ENCODE data around the gene GOLGA6A.

Gene GOLGA6A

DNA sequence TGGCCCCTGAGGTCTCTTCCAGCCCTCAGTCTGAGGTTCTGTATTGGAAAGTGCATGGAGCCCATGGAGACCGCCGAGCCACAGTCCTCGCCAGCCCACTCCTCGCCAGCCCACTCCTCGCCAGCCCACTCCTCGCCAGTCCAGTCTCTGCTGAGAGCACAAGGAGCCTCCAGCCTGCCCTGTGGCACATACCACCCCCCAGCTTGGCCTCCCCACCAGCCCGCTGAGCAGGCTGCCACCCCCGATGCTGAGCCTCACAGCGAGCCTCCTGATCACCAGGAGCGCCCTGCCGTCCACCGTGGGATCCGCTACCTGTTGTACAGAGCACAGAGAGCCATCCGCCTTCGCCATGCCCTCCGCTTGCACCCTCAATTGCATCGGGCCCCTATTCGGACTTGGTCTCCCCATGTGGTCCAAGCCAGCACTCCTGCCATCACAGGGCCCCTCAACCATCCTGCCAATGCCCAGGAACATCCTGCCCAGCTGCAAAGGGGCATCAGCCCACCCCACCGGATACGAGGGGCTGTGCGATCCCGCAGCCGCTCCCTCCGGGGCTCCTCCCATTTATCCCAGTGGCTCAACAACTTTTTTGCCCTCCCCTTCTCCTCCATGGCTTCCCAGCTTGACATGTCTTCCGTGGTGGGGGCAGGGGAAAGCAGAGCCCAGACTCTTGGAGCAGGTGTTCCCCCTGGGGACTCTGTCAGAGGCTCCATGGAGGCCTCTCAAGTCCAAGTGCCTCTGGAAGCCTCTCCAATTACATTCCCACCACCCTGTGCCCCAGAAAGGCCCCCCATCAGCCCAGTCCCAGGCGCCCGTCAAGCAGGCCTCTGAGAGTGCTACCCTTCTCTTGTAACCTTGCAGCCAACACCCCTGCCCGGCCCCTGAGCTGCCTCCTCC is 47.0 kb downstream of the GOLGA6A start:
- no peak for DNase-seq

DNA sequence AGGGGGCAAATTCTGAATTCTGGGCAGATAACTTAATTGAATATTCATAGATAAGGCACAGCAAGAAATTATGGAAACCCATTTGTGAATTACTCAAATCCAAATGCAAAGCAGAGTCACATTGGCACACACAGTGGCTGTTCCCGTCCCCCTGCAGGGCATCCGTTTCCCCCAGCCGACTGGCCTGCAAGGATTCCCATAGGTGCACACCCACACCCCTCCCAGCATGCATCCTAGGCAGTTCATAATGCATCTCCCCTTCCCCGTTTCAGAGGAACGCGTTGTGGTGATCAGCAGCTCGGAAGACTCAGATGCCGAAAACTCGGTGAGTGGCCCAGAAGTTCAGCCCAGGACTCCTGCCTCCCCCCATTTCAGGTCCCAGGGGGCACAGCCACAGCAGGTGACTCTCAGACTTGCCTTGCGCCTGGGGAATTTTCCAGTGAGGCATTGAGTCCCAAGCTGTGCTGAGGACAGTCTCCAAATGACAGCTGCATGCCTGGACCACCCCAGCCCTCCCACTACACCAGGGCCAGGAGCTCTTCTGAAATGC is 48.1 kb downstream of the GOLGA6A start:
- DNase-seq, result no peak

DNA sequence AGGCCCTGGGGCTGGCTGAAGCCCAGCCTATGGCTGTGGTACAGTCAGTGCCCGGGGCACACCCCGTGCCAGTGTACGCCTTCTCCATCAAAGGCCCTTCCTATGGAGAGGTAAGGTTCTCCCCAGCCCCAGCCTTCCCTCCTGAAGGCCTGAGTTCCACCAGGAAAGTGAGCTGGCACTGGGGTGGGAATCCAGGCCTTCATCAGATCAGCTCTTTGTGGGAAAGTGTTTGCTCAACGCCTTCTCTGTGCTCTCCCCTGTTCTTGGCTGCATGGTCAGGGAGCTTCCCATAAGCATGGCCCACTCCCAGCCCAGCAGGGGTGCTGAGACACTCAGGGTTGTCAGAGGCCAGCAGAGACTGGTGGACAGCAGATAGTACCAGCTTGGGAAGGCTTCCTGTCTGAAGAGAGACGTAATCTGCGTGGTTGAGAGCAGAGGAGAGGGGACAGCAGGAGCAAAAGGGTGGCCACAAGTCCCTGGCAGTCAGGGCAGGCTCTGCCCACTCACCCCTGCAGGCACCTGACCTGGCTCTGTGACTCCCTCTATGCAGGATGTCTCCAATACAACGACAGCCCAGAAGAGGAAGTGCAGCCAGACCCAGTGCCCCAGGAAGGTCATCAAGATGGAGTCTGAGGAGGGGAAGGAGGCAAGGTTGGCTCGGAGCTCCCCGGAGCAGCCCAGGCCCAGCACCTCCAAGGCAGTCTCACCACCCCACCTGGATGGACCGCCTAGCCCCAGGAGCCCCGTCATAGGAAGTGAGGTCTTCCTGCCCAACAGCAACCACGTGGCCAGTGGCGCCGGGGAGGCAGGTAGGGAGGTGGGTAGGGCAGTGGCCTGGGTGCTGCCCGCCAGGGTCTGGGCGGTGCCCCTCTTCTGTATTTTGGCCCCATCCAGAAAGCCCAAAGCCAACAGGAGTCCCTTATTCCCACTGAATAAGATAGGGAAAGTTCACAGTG is 49.5 kb downstream of the GOLGA6A start:
- no peak for DNase-seq

DNA sequence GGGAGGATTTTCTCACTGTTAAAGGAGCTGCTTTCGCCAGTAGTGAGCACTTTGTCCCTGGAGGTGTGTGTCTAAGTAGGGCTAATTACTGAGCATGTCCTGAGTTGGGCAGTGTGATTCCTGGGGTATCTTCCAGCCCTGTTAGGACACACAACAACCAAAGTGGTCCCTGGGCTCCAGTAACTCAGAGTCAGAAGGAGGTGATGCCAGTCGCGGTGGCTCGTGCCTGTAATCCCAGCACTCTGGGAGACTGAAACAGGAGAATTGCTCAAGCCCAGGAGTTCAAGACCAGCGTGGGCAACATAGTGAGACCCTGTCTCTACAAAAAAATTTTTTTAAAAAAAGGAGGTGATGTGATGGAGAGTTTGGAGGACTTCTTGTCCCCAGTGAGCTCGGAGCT is 50.3 kb downstream of the GOLGA6A start:
- DNase-seq, result no peak

DNA sequence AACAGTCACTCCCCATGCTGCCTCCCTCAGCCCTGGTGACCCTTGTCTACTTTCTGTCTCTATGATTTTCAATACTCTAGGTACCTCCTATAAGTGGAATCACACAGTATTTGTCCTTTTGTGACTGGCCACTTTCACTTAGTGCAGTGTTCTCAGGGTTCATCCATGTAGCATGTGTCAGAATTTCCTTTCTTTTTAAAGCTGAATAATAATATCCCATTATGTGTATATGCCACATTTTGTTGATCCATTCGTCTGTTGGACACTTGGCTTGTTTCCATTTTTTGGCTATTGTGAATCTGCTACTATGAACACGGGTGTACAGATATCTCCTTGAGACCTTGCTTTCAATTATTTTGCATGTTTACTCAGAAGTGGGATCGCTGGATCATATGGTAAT is 53.7 kb downstream of the GOLGA6A start:
- DNase-seq, result no peak

DNA sequence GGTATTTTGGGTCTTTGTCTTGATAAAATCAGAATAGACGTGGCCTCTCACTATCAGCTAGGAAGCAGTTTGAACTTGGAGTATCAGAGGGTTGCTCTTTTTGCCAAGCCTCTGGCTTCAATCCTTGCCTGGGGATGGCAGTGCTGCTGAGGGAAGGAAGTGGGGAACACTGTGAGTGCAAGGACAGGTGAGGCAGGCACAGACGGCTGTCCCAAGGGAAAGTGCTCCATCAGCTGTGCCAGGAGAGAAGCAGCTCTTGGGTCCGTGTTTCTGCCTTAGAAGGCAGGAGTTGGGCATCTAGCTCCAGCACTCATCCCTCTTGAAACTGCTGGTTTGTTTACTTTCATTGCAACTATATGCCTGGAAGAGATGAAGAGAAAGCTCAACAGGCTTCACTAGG is 54.7 kb downstream of the GOLGA6A start:
- DNase-seq, result no peak

DNA sequence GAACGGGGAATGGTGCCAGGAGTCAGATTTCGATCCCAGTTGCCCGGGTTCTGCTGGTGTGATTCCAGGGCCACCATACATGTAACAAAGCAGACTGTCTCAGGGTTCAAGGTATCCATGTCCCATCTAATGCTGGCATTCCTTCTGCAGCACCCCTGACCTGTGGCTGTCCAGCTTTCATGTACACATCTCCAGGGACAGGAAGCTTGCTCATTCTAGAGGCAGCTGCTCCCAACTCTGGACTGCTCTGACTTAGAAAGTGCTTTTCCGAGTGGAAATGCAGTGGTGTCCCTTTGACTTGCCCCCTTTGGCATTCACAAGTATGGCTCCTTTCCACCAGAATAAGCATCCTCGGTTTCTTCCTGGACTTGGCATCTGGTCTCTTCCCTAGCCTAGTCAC is 56.9 kb downstream of the GOLGA6A start:
- no peak for DNase-seq

DNA sequence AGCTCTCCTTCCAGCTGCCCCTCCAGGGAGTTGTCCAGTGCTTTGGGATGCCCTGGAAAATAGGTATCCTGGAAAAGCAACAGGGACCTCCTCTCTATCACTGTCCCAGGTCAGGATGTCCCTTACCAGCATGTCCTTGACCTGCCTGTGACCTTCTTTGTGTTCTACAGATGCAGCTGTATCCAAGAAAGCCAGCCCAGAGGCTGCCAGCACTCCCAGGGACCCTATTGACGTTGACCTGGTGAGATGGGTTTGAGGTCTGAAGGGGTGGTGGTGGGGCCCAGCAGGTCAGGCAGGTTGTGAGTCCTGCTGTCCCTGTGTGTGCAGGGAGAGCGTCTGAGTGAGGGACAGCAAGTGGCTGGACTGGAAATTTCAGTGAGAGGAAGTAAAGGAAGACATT is 57.7 kb downstream of the GOLGA6A start:
- no peak for DNase-seq

DNA sequence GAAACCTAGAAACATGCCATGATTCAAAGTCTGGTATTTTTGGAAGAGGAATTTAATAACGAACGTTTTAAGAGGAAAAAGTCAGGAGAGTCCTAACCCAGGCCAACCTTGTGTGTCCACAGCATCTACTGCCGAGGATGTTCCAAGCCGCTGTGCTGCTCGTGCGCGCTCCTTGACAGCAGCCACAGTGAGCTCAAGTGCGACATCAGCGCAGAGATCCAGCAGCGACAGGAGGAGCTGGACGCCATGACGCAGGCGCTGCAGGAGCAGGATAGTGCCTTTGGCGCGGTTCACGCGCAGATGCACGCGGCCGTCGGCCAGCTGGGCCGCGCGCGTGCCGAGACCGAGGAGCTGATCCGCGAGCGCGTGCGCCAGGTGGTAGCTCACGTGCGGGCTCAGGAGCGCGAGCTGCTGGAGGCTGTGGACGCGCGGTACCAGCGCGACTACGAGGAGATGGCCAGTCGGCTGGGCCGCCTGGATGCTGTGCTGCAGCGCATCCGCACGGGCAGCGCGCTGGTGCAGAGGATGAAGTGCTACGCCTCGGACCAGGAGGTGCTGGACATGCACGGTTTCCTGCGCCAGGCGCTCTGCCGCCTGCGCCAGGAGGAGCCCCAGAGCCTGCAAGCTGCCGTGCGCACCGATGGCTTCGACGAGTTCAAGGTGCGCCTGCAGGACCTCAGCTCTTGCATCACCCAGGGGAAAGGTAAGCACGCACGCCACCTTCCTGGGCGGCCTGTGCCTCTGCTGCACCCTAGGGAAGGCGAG is 59.5 kb downstream of the GOLGA6A start:
- no peak for DNase-seq
